ENCODE data around the gene CDHR3. TPM values are rescaled to one million over a fixed set of nuclear protein-coding genes. Genes with fewer than 3 reads are reported as not detected.

The CDHR3 gene
- total and polyA plus RNA-seq, 10 of the 15 experiments (the other 5 are each of a cell fraction or from before 2014, with no cell fraction given), result 0.06 to 0.11 TPM; not detected in 8

DNA sequence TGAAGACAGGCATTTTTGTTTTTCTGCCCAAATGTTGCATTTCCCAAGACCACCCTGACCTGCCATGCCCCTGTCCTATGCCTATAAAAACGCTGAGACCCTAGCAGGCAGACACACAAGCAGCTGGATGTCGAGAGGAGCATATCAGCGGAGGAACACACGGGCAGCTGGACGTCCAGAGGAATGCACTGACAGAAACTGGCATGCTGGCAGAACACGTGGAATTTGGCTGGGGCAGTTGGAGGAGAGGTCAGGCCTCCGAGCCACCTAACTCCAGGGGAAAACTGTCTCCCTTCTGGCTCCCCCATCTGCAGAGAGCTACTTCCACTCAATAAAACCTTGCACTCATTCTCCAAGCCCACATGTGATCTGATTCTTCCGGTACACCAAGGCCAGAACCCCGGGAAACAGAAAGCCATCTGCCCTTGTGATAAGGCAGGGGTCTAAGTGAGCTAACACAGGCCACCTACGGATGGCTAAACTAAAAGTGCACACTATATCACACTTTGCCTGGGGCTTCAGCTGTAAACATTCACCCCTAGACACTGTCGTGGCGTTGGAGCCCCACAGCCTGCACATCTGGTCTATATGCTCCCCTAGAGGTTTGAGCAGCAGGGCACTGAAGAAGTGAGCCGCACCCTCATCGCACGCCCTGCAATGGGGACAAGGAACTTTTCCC lies 10.0 kb upstream of the CDHR3 start:
- Histone ChIP-seq H3K9ac (ENCODE audit: control insufficient read depth, insufficient read depth, low read length) (no peak overlapping the region), H3K27ac (ENCODE audit: control insufficient read depth, insufficient read depth) (no peak overlapping the region), H3K4me3 (no peak overlapping the region), H3K36me3 (ENCODE audit: control insufficient read depth in 2 of 2, insufficient read depth in 2 of 2, low read length in 1 of 2) (no peaks in the 10 kb centered on the region), H3K4me1 (ENCODE audit: control insufficient read depth, insufficient read depth, low read length) (no peaks in the 10 kb centered on the region), H3K79me2 (ENCODE audit: control insufficient read depth, insufficient read depth, low read length) (no peaks in the 10 kb centered on the region), H3K4me2 (ENCODE audit: control insufficient read depth, insufficient read depth) (no peak overlapping the region), H3K9me3 (replicated peaks; ENCODE audit: control insufficient read depth, insufficient read depth, low read length) (no peaks in the 10 kb centered on the region; the same call in 1 of the 3 replicates), H4K20me1 (ENCODE audit: control insufficient read depth, insufficient read depth) (no peaks in the 10 kb centered on the region), H3K27me3 (replicated peaks in 1 of 2; ENCODE audit: control insufficient read depth in 2 of 2, insufficient read depth in 2 of 2, low read length in 1 of 2) (no peaks in the 10 kb centered on the region), H2AFZ (ENCODE audit: control insufficient read depth, low read depth, low read length) (no peak overlapping the region)
- in situ Hi-C loops (cut with MboI) (no loop called here), intact Hi-C loops (cut with micrococcal nuclease; ENCODE audit: unreplicated experiment) (no loop called here)
- no peak for FAIRE-seq
- RAD21 ChIA-PET (ENCODE audit: unreplicated experiment), result no interaction called here
- POLR2A ChIA-PET, result interaction anchor here (0.8 kb wide), 1 partner anchor 74 kb away, joined by 3 read pairs; no protein-coding TSS in a partner anchor
- SMC1A ChIA-PET (ENCODE audit: uncharacterized antibody, unreplicated experiment), result interaction anchor here (0.7 kb wide), 1 partner anchor 187 kb away, joined by 3 read pairs; no protein-coding TSS in a partner anchor
- BruUV-seq (replicated peaks), result no TSS peak
- ATAC-seq, result no peak
- no peak for TF ChIP-seq MYC (IDR thresholded peaks at IDR 0.05; ENCODE audit: insufficient read depth, insufficient read length, insufficient replicate concordance, low read length, severe bottlenecking)
- TF ChIP-seq, protein P1, sequence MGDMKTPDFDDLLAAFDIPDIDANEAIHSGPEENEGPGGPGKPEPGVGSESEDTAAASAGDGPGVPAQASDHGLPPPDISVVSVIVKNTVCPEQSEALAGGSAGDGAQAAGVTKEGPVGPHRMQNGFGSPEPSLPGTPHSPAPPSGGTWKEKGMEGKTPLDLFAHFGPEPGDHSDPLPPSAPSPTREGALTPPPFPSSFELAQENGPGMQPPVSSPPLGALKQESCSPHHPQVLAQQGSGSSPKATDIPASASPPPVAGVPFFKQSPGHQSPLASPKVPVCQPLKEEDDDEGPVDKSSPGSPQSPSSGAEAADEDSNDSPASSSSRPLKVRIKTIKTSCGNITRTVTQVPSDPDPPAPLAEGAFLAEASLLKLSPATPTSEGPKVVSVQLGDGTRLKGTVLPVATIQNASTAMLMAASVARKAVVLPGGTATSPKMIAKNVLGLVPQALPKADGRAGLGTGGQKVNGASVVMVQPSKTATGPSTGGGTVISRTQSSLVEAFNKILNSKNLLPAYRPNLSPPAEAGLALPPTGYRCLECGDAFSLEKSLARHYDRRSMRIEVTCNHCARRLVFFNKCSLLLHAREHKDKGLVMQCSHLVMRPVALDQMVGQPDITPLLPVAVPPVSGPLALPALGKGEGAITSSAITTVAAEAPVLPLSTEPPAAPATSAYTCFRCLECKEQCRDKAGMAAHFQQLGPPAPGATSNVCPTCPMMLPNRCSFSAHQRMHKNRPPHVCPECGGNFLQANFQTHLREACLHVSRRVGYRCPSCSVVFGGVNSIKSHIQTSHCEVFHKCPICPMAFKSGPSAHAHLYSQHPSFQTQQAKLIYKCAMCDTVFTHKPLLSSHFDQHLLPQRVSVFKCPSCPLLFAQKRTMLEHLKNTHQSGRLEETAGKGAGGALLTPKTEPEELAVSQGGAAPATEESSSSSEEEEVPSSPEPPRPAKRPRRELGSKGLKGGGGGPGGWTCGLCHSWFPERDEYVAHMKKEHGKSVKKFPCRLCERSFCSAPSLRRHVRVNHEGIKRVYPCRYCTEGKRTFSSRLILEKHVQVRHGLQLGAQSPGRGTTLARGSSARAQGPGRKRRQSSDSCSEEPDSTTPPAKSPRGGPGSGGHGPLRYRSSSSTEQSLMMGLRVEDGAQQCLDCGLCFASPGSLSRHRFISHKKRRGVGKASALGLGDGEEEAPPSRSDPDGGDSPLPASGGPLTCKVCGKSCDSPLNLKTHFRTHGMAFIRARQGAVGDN (IDR thresholded peaks at IDR 0.05), result no peak
- TF ChIP-seq, protein P2, sequence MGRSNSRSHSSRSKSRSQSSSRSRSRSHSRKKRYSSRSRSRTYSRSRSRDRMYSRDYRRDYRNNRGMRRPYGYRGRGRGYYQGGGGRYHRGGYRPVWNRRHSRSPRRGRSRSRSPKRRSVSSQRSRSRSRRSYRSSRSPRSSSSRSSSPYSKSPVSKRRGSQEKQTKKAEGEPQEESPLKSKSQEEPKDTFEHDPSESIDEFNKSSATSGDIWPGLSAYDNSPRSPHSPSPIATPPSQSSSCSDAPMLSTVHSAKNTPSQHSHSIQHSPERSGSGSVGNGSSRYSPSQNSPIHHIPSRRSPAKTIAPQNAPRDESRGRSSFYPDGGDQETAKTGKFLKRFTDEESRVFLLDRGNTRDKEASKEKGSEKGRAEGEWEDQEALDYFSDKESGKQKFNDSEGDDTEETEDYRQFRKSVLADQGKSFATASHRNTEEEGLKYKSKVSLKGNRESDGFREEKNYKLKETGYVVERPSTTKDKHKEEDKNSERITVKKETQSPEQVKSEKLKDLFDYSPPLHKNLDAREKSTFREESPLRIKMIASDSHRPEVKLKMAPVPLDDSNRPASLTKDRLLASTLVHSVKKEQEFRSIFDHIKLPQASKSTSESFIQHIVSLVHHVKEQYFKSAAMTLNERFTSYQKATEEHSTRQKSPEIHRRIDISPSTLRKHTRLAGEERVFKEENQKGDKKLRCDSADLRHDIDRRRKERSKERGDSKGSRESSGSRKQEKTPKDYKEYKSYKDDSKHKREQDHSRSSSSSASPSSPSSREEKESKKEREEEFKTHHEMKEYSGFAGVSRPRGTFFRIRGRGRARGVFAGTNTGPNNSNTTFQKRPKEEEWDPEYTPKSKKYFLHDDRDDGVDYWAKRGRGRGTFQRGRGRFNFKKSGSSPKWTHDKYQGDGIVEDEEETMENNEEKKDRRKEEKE (IDR thresholded peaks at IDR 0.05), result no peak
- no peak for TF ChIP-seq ZSCAN29 (IDR thresholded peaks at IDR 0.05)
- no peak for TF ChIP-seq EP300 (IDR thresholded peaks at IDR 0.05; ENCODE audit: borderline replicate concordance in 1 of 2, control insufficient read depth in 1 of 2, low read depth in 2 of 2, low read length in 2 of 2)
- no peak for TF ChIP-seq ATF7 (IDR thresholded peaks at IDR 0.05; ENCODE audit: low read depth)
- TF ChIP-seq RAD51 (IDR thresholded peaks at IDR 0.05), result no peak
- TF ChIP-seq, protein P3, sequence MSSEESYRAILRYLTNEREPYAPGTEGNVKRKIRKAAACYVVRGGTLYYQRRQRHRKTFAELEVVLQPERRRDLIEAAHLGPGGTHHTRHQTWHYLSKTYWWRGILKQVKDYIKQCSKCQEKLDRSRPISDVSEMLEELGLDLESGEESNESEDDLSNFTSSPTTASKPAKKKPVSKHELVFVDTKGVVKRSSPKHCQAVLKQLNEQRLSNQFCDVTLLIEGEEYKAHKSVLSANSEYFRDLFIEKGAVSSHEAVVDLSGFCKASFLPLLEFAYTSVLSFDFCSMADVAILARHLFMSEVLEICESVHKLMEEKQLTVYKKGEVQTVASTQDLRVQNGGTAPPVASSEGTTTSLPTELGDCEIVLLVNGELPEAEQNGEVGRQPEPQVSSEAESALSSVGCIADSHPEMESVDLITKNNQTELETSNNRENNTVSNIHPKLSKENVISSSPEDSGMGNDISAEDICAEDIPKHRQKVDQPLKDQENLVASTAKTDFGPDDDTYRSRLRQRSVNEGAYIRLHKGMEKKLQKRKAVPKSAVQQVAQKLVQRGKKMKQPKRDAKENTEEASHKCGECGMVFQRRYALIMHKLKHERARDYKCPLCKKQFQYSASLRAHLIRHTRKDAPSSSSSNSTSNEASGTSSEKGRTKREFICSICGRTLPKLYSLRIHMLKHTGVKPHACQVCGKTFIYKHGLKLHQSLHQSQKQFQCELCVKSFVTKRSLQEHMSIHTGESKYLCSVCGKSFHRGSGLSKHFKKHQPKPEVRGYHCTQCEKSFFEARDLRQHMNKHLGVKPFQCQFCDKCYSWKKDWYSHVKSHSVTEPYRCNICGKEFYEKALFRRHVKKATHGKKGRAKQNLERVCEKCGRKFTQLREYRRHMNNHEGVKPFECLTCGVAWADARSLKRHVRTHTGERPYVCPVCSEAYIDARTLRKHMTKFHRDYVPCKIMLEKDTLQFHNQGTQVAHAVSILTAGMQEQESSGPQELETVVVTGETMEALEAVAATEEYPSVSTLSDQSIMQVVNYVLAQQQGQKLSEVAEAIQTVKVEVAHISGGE (CRISPR knock-in tag; IDR thresholded peaks at IDR 0.05), result no peak
- WGBS (ENCODE audit: insufficient coverage, insufficient replicate concordance, low lambda C conversion rate, missing lambda C conversion rate), result 17% methylated on average over 15 of the region's 15 CpGs
- no peak for DNase-seq (ENCODE audit: low read depth, low spot score)
- CTCF ChIA-PET, result interaction anchor here (1.5 kb wide), 1 partner anchor 187 kb away, joined by 3 read pairs; no protein-coding TSS in a partner anchor

Data from GM12878 (cell line).